LNCAP (cell line): ENCODE measurements around the gene FUCA1.

Experiments used
- TF ChIP-seq, protein P1 (sequence below): fragments of 450-650 bp; IDR thresholded peaks from 2 replicates; pipeline ENCODE4 v1.5.1; 2017; ENCODE audit warnings: mild to moderate bottlenecking

FUCA1 gene

DNA sequence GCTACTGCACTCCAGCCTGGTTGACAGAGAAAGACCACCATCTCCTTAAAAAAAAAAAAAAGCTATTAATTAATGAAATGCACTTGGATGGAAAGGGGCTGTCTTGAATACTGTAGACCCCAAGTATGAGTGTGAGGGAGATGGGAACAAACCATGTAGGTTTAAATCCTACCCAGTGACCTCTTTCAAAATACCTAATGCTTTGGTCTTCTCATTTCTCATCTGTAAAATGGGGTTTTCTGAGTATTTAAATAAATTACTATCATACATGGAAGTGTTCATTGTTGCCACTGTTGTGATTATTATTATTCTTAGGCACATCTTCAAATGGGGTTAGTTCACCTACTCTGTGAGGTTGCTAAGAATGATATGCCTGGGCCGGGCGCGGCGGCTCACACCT, 17.1 kb upstream of the FUCA1 start:
- TF ChIP-seq, protein P1, sequence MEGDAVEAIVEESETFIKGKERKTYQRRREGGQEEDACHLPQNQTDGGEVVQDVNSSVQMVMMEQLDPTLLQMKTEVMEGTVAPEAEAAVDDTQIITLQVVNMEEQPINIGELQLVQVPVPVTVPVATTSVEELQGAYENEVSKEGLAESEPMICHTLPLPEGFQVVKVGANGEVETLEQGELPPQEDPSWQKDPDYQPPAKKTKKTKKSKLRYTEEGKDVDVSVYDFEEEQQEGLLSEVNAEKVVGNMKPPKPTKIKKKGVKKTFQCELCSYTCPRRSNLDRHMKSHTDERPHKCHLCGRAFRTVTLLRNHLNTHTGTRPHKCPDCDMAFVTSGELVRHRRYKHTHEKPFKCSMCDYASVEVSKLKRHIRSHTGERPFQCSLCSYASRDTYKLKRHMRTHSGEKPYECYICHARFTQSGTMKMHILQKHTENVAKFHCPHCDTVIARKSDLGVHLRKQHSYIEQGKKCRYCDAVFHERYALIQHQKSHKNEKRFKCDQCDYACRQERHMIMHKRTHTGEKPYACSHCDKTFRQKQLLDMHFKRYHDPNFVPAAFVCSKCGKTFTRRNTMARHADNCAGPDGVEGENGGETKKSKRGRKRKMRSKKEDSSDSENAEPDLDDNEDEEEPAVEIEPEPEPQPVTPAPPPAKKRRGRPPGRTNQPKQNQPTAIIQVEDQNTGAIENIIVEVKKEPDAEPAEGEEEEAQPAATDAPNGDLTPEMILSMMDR, result no peak

DNA sequence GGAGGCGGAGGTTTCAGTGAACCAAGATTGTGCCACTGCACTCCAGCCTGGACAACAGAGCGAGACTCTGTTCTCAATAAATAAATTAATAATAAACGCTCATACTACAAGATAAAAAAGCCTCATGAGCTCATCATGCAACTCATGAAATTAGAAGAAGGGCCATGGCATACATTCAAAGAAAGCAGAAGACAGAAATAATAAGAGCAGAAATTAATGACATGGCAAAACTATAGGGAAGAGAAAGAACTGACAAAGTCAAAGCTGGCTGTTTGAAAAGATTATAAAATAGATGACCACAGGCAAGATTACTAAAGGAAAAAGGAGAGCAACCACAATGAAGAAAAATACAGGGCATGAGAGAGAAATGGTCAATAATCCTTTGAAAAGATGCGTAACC, 14.7 kb upstream of the FUCA1 start:
- TF ChIP-seq, protein P1, result no peak

GRCh38 chr1:23879809-23880208, 11.7 kb upstream of the FUCA1 start:
- TF ChIP-seq, protein P1, result no peak

GRCh38 chr1:23878668-23879067, 10.6 kb upstream of the FUCA1 start:
- TF ChIP-seq, protein P1, result no peak

GRCh38 chr1:23875382-23875781, 7.3 kb upstream of the FUCA1 start:
- TF ChIP-seq, protein P1, result no peak

GRCh38 chr1:23872421-23872820, 4.3 kb upstream of the FUCA1 start:
- TF ChIP-seq, protein P1, result no peak

GRCh38 chr1:23869051-23869450, 961 bp upstream of the FUCA1 start:
- TF ChIP-seq, protein P1, result no peak

DNA sequence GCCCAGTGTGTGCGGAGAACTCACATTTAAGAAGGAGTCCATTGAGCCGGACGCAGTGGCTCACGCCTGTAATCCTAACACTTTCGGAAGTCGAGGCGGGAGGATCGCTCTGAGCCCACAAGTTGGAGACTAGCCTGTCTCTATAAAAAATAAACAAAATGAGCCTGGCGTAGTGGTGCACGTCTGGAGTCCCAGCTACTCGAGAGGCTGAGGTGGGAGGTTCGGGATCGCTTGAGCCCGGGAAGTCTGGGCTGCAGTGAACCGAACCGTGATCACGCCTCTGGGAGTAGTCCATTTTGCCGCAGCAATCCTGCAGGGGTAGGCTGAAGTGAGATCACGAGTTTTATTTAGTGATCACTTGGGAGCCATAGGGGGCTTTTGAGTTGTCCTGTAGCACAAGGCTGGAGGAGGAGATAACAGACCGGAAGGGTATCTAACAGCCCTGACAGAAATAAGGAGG, 497 bp upstream of the FUCA1 start:
- TF ChIP-seq, protein P1, result no peak
